Suprapubic skin (tissue), 3 donors: ENCODE data around the gene OR2T27.

Source experiments
- EP300 ChIP-seq: sonication (generic); formaldehyde crosslinking; IDR thresholded peaks from one replicate; pipeline ENCODE4 v1.6.1; 2017; ENCODE audit warnings: antibody characterized with exemption
- POLR2A ChIP-seq, 2 donors: fragments of 450-650 bp; IDR thresholded peaks; one replicate each; pipeline ENCODE4 v1.6.1; 2017; ENCODE audit warnings: antibody characterized with exemption in 2 of 2, mild to moderate bottlenecking in 2 of 2, moderate library complexity in 2 of 2
- TF ChIP-seq, protein P1 (sequence below), 2 donors: fragments of 200-600 bp in 1 of 2; fragments of 450-650 bp in 1 of 2; sonication (generic) in 1 of 2; IDR thresholded peaks; one replicate each; pipeline ENCODE4 v1.5.1; 2016 to 2019; ENCODE audit warnings: antibody characterized with exemption in 2 of 2, mild to moderate bottlenecking in 1 of 2, moderate library complexity in 1 of 2

DNA sequence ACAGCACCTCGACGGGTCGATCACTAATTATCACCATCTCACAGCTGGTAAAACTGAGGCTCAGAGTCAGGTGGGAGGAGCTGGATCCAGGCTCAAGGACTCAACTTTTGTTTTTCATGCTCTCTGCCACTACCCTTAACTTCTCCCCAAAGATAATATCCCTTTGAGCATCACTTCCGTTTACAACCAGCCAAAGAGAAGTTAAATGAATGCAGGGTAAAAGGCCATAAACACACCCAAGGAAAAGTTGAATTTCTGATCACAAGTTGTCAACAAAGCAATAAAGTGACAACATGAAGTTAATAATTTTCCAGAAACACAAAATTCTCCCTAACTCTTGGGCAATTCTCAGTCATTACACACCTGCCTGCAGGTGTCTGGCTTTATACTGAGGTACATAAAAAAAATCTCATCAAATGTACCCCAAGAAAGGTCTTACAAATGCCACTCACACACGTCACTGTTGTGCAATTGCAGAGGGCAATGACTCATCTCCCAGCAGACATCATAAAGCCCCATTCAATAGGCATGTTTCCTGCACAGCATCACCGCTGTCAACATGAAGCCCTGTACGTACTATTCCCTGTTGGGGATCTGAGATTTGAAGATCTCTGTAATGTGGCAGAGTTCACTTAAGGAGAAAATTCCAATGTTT is 23.8 kb downstream of the OR2T27 start:
- TF ChIP-seq, protein P1, sequence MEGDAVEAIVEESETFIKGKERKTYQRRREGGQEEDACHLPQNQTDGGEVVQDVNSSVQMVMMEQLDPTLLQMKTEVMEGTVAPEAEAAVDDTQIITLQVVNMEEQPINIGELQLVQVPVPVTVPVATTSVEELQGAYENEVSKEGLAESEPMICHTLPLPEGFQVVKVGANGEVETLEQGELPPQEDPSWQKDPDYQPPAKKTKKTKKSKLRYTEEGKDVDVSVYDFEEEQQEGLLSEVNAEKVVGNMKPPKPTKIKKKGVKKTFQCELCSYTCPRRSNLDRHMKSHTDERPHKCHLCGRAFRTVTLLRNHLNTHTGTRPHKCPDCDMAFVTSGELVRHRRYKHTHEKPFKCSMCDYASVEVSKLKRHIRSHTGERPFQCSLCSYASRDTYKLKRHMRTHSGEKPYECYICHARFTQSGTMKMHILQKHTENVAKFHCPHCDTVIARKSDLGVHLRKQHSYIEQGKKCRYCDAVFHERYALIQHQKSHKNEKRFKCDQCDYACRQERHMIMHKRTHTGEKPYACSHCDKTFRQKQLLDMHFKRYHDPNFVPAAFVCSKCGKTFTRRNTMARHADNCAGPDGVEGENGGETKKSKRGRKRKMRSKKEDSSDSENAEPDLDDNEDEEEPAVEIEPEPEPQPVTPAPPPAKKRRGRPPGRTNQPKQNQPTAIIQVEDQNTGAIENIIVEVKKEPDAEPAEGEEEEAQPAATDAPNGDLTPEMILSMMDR (IDR thresholded peaks at IDR 0.05): no peak
- TF ChIP-seq POLR2A (IDR thresholded peaks at IDR 0.05) (no peak), EP300 (no peak)
